ENCODE measurements around the gene HMCES.

The HMCES gene

DNA sequence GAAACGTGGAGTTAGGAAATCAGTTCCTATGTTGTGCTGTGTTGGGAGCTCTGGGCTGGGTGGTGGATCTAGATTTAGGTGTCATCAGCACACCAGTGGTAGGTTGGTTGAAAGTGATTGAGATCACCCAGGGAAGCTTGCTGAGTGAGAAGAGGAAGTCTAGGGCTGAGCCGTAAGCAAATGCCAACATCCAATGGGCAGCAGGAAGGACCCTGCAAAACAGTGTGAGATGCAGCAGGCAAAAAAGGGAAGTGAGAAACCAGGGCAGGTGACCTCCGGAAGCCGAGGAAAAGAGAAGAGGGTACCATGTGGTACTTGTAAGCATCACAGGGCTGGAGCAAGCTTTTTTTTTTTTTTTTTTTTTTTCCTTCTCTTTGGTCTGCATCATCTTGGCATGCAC lies 45.1 kb upstream of the HMCES start:
- ATAC-seq, result no peak

DNA sequence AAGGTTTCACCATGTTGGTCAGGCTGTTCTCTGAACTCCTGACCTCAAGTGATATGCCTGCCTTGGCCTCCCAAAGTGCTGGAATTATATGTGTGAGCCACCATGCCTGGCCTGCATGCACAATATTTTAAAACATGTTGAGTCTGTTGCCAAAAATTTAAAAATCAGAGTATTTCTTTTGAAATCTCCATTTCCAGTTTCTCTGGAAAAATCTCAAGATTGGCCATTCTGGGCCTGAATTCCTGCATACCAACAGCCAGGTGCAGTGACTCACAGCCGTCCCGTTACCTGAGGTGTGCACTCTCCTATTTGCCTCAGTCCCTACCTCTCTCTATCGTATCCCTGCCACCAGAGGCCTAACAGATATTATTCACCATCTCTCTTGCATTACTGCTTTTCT lies 44.2 kb upstream of the HMCES start:
- TF ChIP-seq, protein P1, sequence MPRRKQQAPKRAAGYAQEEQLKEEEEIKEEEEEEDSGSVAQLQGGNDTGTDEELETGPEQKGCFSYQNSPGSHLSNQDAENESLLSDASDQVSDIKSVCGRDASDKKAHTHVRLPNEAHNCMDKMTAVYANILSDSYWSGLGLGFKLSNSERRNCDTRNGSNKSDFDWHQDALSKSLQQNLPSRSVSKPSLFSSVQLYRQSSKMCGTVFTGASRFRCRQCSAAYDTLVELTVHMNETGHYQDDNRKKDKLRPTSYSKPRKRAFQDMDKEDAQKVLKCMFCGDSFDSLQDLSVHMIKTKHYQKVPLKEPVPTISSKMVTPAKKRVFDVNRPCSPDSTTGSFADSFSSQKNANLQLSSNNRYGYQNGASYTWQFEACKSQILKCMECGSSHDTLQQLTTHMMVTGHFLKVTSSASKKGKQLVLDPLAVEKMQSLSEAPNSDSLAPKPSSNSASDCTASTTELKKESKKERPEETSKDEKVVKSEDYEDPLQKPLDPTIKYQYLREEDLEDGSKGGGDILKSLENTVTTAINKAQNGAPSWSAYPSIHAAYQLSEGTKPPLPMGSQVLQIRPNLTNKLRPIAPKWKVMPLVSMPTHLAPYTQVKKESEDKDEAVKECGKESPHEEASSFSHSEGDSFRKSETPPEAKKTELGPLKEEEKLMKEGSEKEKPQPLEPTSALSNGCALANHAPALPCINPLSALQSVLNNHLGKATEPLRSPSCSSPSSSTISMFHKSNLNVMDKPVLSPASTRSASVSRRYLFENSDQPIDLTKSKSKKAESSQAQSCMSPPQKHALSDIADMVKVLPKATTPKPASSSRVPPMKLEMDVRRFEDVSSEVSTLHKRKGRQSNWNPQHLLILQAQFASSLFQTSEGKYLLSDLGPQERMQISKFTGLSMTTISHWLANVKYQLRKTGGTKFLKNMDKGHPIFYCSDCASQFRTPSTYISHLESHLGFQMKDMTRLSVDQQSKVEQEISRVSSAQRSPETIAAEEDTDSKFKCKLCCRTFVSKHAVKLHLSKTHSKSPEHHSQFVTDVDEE (CRISPR knock-in tag; IDR thresholded peaks at IDR 0.05), result no peak
- TF ChIP-seq ISL1 (CRISPR knock-in tag; IDR thresholded peaks at IDR 0.05) (no peak), ESRRG (CRISPR knock-in tag; IDR thresholded peaks at IDR 0.05) (no peak), ZNF8 (CRISPR knock-in tag; IDR thresholded peaks at IDR 0.05) (no peak), ZFP30 (CRISPR knock-in tag; IDR thresholded peaks at IDR 0.05) (no peak), RARB (CRISPR knock-in tag; IDR thresholded peaks at IDR 0.05) (no peak), SNAI2 (CRISPR knock-in tag; IDR thresholded peaks at IDR 0.05) (no peak), CSDC2 (CRISPR knock-in tag; IDR thresholded peaks at IDR 0.05) (no peak), ZNF70 (CRISPR knock-in tag; IDR thresholded peaks at IDR 0.05) (no peak), TOX (CRISPR knock-in tag; IDR thresholded peaks at IDR 0.05; ENCODE audit: borderline replicate concordance) (no peak), PPARA (CRISPR knock-in tag; IDR thresholded peaks at IDR 0.05; ENCODE audit: borderline replicate concordance) (no peak), BACH2 (CRISPR knock-in tag; IDR thresholded peaks at IDR 0.05; ENCODE audit: borderline replicate concordance) (no peak)
- TF ChIP-seq, protein P2, sequence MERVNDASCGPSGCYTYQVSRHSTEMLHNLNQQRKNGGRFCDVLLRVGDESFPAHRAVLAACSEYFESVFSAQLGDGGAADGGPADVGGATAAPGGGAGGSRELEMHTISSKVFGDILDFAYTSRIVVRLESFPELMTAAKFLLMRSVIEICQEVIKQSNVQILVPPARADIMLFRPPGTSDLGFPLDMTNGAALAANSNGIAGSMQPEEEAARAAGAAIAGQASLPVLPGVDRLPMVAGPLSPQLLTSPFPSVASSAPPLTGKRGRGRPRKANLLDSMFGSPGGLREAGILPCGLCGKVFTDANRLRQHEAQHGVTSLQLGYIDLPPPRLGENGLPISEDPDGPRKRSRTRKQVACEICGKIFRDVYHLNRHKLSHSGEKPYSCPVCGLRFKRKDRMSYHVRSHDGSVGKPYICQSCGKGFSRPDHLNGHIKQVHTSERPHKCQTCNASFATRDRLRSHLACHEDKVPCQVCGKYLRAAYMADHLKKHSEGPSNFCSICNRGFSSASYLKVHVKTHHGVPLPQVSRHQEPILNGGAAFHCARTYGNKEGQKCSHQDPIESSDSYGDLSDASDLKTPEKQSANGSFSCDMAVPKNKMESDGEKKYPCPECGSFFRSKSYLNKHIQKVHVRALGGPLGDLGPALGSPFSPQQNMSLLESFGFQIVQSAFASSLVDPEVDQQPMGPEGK (CRISPR knock-in tag; IDR thresholded peaks at IDR 0.05; ENCODE audit: borderline replicate concordance), result no peak
- TF ChIP-seq, protein P3, sequence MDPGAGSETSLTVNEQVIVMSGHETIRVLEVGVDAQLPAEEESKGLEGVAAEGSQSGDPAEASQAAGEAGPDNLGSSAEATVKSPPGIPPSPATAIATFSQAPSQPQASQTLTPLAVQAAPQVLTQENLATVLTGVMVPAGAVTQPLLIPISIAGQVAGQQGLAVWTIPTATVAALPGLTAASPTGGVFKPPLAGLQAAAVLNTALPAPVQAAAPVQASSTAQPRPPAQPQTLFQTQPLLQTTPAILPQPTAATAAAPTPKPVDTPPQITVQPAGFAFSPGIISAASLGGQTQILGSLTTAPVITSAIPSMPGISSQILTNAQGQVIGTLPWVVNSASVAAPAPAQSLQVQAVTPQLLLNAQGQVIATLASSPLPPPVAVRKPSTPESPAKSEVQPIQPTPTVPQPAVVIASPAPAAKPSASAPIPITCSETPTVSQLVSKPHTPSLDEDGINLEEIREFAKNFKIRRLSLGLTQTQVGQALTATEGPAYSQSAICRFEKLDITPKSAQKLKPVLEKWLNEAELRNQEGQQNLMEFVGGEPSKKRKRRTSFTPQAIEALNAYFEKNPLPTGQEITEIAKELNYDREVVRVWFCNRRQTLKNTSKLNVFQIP (CRISPR knock-in tag; IDR thresholded peaks at IDR 0.05; ENCODE audit: borderline replicate concordance, low read depth), result no peak
- no peak for ATAC-seq

More for the DNA sequence above, 45.1 kb upstream of the HMCES start:
- TF ChIP-seq, protein P4, sequence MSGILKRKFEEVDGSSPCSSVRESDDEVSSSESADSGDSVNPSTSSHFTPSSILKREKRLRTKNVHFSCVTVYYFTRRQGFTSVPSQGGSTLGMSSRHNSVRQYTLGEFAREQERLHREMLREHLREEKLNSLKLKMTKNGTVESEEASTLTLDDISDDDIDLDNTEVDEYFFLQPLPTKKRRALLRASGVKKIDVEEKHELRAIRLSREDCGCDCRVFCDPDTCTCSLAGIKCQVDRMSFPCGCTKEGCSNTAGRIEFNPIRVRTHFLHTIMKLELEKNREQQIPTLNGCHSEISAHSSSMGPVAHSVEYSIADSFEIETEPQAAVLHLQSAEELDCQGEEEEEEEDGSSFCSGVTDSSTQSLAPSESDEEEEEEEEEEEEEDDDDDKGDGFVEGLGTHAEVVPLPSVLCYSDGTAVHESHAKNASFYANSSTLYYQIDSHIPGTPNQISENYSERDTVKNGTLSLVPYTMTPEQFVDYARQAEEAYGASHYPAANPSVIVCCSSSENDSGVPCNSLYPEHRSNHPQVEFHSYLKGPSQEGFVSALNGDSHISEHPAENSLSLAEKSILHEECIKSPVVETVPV (CRISPR knock-in tag; IDR thresholded peaks at IDR 0.05), result no peak
- TF ChIP-seq ZNF565 (CRISPR knock-in tag; conservative IDR thresholded peaks at IDR 0.05; ENCODE audit: low read depth) (no peak), ZC3H10 (CRISPR knock-in tag; IDR thresholded peaks at IDR 0.05) (no peak), OSR1 (CRISPR knock-in tag; IDR thresholded peaks at IDR 0.05) (no peak), TCF4 (CRISPR knock-in tag; IDR thresholded peaks at IDR 0.05; ENCODE audit: borderline replicate concordance) (no peak)

DNA sequence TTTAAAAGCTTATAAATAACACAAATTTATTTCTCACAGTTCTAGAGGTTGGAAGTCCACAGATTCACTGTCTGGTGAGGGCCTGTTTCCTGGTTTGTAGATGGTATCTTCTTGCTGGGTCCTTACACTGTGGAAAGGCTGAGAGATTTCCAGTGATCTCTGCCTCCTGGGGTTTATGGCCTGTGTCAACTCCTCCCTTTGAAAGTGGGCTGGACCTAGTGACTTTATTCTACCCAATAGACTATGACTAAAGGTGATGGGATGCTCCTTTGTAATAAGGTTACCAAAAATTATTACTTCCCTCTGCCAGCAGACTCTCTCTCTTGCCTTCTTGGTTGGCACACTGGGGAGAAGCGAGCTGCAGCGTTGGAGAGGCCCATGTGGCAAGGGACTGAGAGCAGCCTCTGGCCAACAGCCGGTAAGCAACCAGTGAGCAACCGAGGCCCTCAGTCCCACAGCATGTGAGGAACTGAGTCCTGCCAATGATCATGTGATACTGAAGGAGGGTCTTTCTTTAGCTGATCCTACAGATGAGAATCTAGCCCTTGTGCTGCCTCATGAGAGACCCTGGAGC lies 43.2 kb upstream of the HMCES start:
- no peak for ATAC-seq
- TF ChIP-seq, protein P3 (CRISPR knock-in tag; IDR thresholded peaks at IDR 0.05; ENCODE audit: borderline replicate concordance, low read depth), result no peak
- TF ChIP-seq, protein P5, sequence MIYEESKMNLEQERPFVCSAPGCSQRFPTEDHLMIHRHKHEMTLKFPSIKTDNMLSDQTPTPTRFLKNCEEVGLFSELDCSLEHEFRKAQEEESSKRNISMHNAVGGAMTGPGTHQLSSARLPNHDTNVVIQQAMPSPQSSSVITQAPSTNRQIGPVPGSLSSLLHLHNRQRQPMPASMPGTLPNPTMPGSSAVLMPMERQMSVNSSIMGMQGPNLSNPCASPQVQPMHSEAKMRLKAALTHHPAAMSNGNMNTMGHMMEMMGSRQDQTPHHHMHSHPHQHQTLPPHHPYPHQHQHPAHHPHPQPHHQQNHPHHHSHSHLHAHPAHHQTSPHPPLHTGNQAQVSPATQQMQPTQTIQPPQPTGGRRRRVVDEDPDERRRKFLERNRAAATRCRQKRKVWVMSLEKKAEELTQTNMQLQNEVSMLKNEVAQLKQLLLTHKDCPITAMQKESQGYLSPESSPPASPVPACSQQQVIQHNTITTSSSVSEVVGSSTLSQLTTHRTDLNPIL (CRISPR knock-in tag; IDR thresholded peaks at IDR 0.05; ENCODE audit: low read depth), result no peak
- TF ChIP-seq ISL1 (CRISPR knock-in tag; IDR thresholded peaks at IDR 0.05) (no peak), ZNF8 (CRISPR knock-in tag; IDR thresholded peaks at IDR 0.05) (no peak), TCF4 (CRISPR knock-in tag; IDR thresholded peaks at IDR 0.05; ENCODE audit: borderline replicate concordance) (no peak), ARNTL (CRISPR knock-in tag; IDR thresholded peaks at IDR 0.05; ENCODE audit: borderline replicate concordance, low read depth) (no peak), ZFP3 (CRISPR knock-in tag; IDR thresholded peaks at IDR 0.05) (no peak), GLIS3 (CRISPR knock-in tag; IDR thresholded peaks at IDR 0.05) (no peak), ZNF70 (CRISPR knock-in tag; IDR thresholded peaks at IDR 0.05) (no peak), RARB (CRISPR knock-in tag; IDR thresholded peaks at IDR 0.05) (no peak)
- TF ChIP-seq, protein P1 (CRISPR knock-in tag; IDR thresholded peaks at IDR 0.05), result no peak
- TF ChIP-seq, protein P4 (CRISPR knock-in tag; IDR thresholded peaks at IDR 0.05), result no peak

Data from SK-N-SH treated with all-trans-retinoic acid at 6 μM for 48 hours (cell line).